OCI-LY1 (cell line): ENCODE data around the gene FBXL19.

ENCODE experiments used
- H2AFZ ChIP-seq: fragments of 200-600 bp; sonication (generic), shearing (Covaris generic); 2 replicates; pipeline ENCODE4 v1.6.0; 2014; ENCODE audit warnings: antibody characterized with exemption, mild to moderate bottlenecking, low read length
- H3F3A ChIP-seq: fragments of 200-600 bp; sonication (generic), shearing (Covaris generic); 2 replicates; pipeline ENCODE4 v1.6.0; 2014; ENCODE audit warnings: mild to moderate bottlenecking, antibody characterized with exemption, low read length, moderate library complexity; ENCODE audit not compliant: insufficient read depth
- H3K27ac ChIP-seq: fragments of 200-600 bp; sonication (generic); 2 replicates; pipeline ENCODE4 v1.5.1; 2014; ENCODE audit warnings: low read length, mixed run types, mild to moderate bottlenecking, low read depth; ENCODE audit not compliant: poor library complexity, severe bottlenecking
- H3K27me3 ChIP-seq: fragments of 200-600 bp; sonication (generic); 2 replicates; pipeline ENCODE4 v1.6.0; 2014; ENCODE audit warnings: antibody characterized with exemption, mild to moderate bottlenecking, low read length, moderate library complexity; ENCODE audit not compliant: insufficient read depth
- H3K36me3 ChIP-seq: fragments of 200-600 bp; sonication (generic); 2 replicates; pipeline ENCODE4 v1.6.1; 2014; ENCODE audit warnings: mild to moderate bottlenecking, antibody characterized with exemption, low read length, moderate library complexity, mixed read lengths; ENCODE audit not compliant: insufficient read depth
- H3K4me1 ChIP-seq: fragments of 200-600 bp; sonication (generic); 2 replicates; pipeline ENCODE4 v1.5.1; 2014; ENCODE audit warnings: mild to moderate bottlenecking, low read length, moderate library complexity; ENCODE audit not compliant: insufficient read depth, severe bottlenecking
- H3K4me2 ChIP-seq: fragments of 200-600 bp; sonication (generic), shearing (Covaris generic); 2 replicates; pipeline ENCODE4 v1.6.1; 2014; ENCODE audit warnings: low read length
- H3K4me3 ChIP-seq: fragments of 200-600 bp; sonication (generic); 2 replicates; pipeline ENCODE4 v1.5.1; 2014; ENCODE audit warnings: low read length, low read depth, mild to moderate bottlenecking, mixed read lengths; ENCODE audit not compliant: poor library complexity, severe bottlenecking
- H3K79me2 ChIP-seq: fragments of 200-600 bp; shearing (Covaris generic); 2 replicates; pipeline ENCODE4 v1.6.1; 2016; ENCODE audit warnings: mixed run types, low read length, mixed read lengths; ENCODE audit not compliant: insufficient read depth
- H3K9ac ChIP-seq: fragments of 200-600 bp; sonication (generic), shearing (Covaris generic); 2 replicates; pipeline ENCODE4 v1.6.1; 2014; ENCODE audit warnings: mild to moderate bottlenecking, low read length, mixed read lengths
- H3K9me2 ChIP-seq: fragments of 200-600 bp; sonication (generic), shearing (Covaris generic); 2 replicates; pipeline ENCODE4 v1.6.1; 2014; ENCODE audit warnings: low read depth, mild to moderate bottlenecking, low read length, mixed read lengths
- H3K9me3 ChIP-seq: fragments of 200-600 bp; shearing (Covaris generic); 2 replicates; pipeline ENCODE4 v1.6.1; 2014; ENCODE audit warnings: low read length, mixed read lengths
- H4K20me1 ChIP-seq: fragments of 200-600 bp; sonication (generic), shearing (Covaris generic); 2 replicates; pipeline ENCODE4 v1.6.0; 2016; ENCODE audit warnings: mild to moderate bottlenecking, low read length; ENCODE audit not compliant: insufficient read depth
- EZH2 ChIP-seq: fragments of 200-600 bp; sonication (generic), shearing (Covaris generic); IDR thresholded peaks from 2 replicates; pipeline ENCODE4 v1.8.0; 2017; ENCODE audit warnings: borderline replicate concordance, mixed run types, mild to moderate bottlenecking, antibody characterized with exemption, low read length, moderate library complexity, mixed read lengths
- TF ChIP-seq, protein P1 (sequence below): fragments of 200-600 bp; sonication (generic), shearing (Covaris generic); IDR thresholded peaks from 2 replicates; pipeline ENCODE4 v1.5.1; 2017; ENCODE audit warnings: mild to moderate bottlenecking, antibody characterized with exemption, low read length, moderate library complexity, mixed read lengths

The FBXL19 gene

DNA sequence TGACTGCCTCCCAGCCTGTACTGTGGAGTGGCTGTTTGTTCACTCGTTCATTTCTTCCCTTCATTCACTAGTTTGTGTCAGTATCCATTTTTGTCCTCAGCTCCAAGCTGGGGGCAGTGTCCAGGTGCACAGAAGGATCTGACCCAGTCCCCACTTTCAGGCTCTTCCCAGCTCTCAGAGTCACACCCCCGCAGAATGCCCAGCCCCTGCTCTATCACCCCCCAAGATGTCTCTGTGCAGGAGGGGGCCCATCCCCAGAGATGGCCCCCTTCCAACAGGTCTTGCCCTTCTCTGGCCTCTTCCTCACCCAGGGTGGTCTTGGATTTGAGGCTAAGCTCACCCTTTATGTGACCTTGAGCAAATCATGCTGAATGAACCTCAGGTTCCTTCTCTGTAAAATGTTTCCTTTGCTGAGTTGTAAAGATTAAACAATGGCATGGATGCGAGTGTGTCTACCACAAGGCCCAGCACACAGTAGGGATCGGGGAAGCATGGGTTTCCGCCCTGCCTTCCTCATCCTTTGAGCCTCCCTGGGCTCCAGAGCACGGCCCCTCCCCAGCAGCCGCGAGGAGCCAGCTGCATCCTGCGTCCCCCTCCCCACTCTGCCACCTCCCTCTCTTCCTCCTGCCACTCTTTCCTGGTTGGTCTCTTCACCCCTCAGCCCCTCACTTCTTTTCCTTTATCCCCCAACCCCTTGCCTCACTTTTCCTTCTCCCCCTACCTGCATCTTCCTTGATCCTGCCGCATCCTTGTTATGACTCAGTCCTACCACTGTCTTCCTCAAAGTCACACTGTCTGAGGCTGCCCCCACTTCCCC, 2.8 kb downstream of the FBXL19 start:
- no peaks in the 10 kb centered on the region for H3K27me3 ChIP-seq
- peak overlapping the region; percentile 24 for H3K27ac ChIP-seq
- no peaks in the 10 kb centered on the region for H3K79me2 ChIP-seq
- no peak overlapping the region for H2AFZ ChIP-seq
- no peak overlapping the region; the same call in 1 of the 2 replicates for H3K9ac ChIP-seq
- no peak for TF ChIP-seq EZH2
- TF ChIP-seq, protein P1, sequence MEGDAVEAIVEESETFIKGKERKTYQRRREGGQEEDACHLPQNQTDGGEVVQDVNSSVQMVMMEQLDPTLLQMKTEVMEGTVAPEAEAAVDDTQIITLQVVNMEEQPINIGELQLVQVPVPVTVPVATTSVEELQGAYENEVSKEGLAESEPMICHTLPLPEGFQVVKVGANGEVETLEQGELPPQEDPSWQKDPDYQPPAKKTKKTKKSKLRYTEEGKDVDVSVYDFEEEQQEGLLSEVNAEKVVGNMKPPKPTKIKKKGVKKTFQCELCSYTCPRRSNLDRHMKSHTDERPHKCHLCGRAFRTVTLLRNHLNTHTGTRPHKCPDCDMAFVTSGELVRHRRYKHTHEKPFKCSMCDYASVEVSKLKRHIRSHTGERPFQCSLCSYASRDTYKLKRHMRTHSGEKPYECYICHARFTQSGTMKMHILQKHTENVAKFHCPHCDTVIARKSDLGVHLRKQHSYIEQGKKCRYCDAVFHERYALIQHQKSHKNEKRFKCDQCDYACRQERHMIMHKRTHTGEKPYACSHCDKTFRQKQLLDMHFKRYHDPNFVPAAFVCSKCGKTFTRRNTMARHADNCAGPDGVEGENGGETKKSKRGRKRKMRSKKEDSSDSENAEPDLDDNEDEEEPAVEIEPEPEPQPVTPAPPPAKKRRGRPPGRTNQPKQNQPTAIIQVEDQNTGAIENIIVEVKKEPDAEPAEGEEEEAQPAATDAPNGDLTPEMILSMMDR, result no peak
- no peaks in the 10 kb centered on the region for H3K9me3 ChIP-seq
- H3K9me2 ChIP-seq, result no peaks in the 10 kb centered on the region
- peaks cover 27% of the 10 kb centered on the region for H3K4me1 ChIP-seq
- H3K36me3 ChIP-seq, result peaks cover 18% of the 10 kb centered on the region; the same call in 1 of the 2 replicates
- no peaks in the 10 kb centered on the region for H3F3A ChIP-seq
- H3K4me2 ChIP-seq, result no peak overlapping the region
- no peaks in the 10 kb centered on the region for H4K20me1 ChIP-seq
- no peak overlapping the region for H3K4me3 ChIP-seq

DNA sequence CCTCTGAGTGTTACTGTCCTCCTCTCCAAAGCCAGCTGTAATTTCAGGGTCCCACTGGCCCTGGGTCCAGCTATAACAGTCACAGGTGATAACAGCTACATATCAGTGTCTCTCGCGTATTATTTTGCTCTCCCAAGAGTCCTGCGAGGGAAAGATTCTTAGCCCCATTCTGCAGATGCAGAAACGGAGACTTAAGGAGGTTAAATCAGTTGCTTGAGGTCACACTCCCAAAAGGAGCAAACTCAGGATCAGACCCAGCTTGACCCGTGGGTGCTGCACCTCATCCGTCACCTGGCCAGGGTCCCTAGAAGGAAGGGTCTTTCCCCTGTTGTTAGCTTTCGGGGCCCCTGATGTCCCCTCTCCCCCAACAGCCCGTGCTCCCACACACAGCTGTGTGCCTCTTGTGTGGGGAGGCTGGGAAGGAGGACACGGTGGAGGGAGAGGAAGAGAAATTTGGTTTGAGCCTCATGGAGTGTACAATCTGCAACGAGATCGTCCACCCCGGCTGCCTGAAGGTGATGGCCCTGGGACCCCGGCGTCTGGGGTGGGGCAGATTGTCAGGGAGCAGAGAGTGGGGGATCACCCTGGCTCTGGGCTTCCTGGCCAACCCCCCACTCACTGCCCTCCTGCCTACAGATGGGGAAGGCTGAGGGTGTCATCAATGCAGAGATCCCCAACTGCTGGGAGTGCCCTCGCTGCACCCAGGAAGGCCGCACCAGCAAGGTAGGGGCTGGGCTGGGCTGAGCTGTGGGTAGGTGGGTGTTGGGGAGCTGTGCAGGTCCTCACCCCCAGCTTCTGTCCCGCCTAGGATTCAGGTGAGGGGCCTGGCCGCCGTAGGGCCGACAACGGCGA, 3.8 kb downstream of the FBXL19 start:
- no peaks in the 10 kb centered on the region for H3K27me3 ChIP-seq
- no peak overlapping the region for H2AFZ ChIP-seq
- no peaks in the 10 kb centered on the region for H4K20me1 ChIP-seq
- H3K4me3 ChIP-seq, result no peak overlapping the region
- H3K36me3 ChIP-seq, result peaks cover 24% of the 10 kb centered on the region; the same call in 1 of the 2 replicates
- no peaks in the 10 kb centered on the region for H3K79me2 ChIP-seq
- H3K9me2 ChIP-seq, result no peaks in the 10 kb centered on the region
- peak overlapping the region; percentile 24 for H3K27ac ChIP-seq
- peak overlapping the region; percentile 21; the same call in 1 of the 2 replicates for H3K4me2 ChIP-seq
- H3K4me1 ChIP-seq, result peaks cover 22% of the 10 kb centered on the region
- no peak for TF ChIP-seq EZH2
- TF ChIP-seq, protein P1, result no peak
- H3F3A ChIP-seq, result no peaks in the 10 kb centered on the region
- no peak overlapping the region; the same call in 1 of the 2 replicates for H3K9ac ChIP-seq
- H3K9me3 ChIP-seq, result no peaks in the 10 kb centered on the region

DNA sequence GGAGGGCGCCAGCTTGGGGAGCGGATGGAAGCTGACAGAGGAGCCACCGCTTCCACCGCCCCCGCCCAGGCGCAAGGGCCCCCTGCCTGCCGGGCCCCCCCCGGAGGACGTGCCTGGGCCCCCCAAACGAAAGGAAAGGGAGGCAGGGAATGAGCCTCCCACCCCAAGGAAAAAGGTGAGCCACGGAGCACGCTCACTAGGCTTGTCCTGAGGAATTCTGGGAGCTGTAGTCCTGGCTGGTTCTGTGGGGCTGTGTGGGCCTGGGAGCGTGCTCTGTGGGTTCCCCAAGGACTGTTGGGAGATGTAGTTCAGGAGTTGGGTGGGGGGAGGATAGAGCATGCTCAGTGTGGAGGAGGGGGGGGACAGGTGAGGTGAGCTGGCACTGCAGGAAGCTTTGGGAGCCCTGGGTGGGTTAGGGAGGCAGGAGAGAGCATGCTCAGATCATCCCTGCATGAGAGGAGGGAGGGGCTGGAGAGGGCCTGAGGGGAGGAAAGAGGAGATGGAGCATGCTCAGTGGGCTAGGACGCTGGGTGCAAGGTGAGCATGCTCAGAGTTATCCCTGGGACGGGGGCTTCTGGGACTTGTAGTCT, 4.5 kb downstream of the FBXL19 start:
- TF ChIP-seq, protein P1, result no peak
- TF ChIP-seq EZH2, result no peak
- no peaks in the 10 kb centered on the region for H4K20me1 ChIP-seq
- peak overlapping the region; percentile 21; the same call in 1 of the 2 replicates for H3K4me2 ChIP-seq
- peaks cover 22% of the 10 kb centered on the region for H3K4me1 ChIP-seq
- H3K27me3 ChIP-seq, result no peaks in the 10 kb centered on the region
- no peak overlapping the region for H2AFZ ChIP-seq
- no peaks in the 10 kb centered on the region for H3K9me3 ChIP-seq
- H3K9ac ChIP-seq, result no peak overlapping the region; the same call in 1 of the 2 replicates
- peak overlapping the region; percentile 16 for H3K27ac ChIP-seq
- H3K9me2 ChIP-seq, result no peaks in the 10 kb centered on the region
- peaks cover 28% of the 10 kb centered on the region; the same call in 1 of the 2 replicates for H3K36me3 ChIP-seq
- H3K4me3 ChIP-seq, result no peak overlapping the region
- no peaks in the 10 kb centered on the region for H3F3A ChIP-seq
- no peaks in the 10 kb centered on the region for H3K79me2 ChIP-seq
